GM19438 (cell line): ENCODE measurements around the gene TK2.
"Not testable (repeated sequence)": the region's sequence is repeated elsewhere in the genome, so short reads cannot be mapped to it uniquely, and the experiment has no call there.

ENCODE experiments used
- ATAC-seq: cut with Tn5 transposase; IDR thresholded peaks from one replicate; pipeline ENCODE4 v1.9.1; 2021; ENCODE audit warnings: low read depth; ENCODE audit not compliant: unreplicated experiment

TK2 gene

GRCh38 chr16:66574081-66574480 is 24.2 kb upstream of the TK2 start:
- ATAC-seq, result no peak

DNA sequence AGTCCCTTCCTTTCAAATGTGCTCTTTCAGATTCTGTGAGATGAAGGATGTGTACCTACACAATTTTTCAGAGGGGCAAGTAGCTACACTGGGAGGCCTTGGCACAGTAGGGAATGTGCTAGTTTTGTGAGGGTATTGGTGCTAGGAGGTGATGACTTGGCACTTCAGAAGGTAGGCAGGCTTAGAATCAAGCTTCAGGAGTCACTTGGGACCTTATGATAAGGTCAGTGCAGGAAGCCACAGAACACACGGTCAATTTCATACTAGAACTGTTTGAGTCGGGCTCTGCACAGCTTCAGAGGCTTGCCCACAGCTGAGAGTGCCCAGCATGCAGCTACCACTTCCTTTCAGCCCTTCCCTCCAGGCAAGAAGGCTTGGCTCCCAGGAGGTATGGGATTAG is 22.4 kb upstream of the TK2 start:
- no peak for ATAC-seq

DNA sequence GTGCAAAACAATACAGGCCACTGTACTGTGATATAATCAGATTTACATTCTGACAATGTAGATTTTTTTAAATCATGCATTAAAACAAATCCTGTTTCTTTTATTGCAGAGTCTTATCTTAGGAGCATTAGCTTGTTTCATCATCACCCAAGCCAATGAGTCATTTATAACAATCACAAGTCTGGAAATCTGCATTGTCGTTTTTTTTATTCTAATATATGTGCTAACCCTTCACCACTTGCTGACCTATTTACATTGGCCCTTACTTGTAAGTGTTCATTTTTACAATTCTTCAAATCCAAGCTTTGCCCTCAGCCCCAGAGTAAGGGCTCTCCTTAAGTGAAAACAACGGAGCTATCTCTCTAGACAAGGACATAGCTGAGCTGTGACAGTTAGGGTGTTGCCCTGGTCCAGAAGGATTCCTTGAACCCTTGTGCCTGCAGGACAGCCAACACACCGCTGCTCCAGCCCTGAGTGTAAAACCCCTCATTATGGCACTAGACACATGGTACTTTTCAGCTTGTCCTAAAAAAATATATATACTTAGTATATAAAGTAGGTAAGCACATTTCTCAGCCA is 20.0 kb upstream of the TK2 start:
- ATAC-seq, result no peak

DNA sequence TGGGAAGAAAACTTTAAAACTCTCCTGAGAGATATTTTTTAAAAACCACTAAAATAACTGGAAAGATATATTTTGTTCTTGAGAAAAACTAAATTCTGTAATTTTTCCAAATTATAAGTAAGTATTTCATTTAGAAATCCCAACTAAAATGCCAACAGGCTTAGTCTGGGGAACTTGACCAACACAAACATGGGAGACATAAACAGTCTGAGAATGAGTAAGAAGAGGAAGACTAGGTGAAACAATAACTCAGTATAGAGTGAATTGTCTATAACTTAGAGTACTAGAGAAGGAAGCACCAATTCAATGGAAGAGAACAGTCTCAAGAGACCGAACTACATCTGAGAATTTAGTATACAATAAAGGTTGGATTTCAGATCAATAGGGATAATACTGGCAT is 19.2 kb upstream of the TK2 start:
- no peak for ATAC-seq

- ATAC-seq, result no peak
Measured at GRCh38 chr16:66568355-66568754, 18.4 kb upstream of the TK2 start.

GRCh38 chr16:66567270-66567669 is 17.3 kb upstream of the TK2 start:
- ATAC-seq, result not testable (repeated sequence)

GRCh38 chr16:66566051-66566901 is 16.4 kb upstream of the TK2 start, which contains the start of gene CMTM1:
Gene CMTM1 (plus strand): TSS chr16:66566439. CDS start chr16:66566514, 75 bp downstream.
- no peak for ATAC-seq

GRCh38 chr16:66563574-66564334 is 13.8 kb upstream of the TK2 start:
- no peak for ATAC-seq

GRCh38 chr16:66562986-66563385 is 13.1 kb upstream of the TK2 start:
- ATAC-seq, result no peak

DNA sequence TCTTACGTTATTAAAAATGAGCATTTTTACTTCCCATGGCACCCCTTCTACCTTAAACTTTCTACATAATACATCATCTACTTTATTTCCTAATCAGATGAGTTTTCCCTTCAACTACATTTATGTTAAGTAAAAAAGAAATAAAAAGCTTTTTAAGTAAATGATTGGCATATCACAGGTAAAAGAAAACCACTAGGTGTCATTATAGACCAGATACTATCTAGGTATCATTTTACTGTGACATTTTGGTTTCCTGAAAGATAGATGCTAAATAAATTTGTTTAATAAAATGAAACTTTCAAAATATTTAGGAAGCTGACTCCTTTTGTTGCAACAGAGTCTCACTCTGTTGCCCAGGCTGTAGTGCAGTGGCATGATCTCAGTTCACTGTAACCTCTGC is 12.5 kb upstream of the TK2 start:
- no peak for ATAC-seq

GRCh38 chr16:66561381-66562080 is 11.6 kb upstream of the TK2 start:
- no peak for ATAC-seq

DNA sequence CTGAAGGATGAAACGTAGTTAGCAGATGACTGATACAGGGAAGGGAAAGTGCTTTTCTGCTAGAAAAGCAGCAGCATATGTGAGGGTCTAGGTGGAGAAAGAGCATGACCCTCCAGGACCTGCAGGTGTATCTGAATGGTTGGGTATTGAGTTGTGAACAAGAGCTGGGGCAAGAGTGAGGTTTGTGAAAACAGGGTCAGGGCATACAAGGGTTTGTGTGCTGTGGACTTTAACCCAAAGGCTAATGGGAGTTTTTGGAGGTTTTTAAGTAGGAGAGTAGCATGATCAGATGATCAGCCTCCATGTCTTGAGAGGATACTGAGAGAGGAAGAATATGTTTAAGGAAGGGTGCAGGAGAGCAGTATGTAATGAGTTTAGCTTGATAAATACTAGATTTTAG is 10.2 kb upstream of the TK2 start:
- no peak for ATAC-seq

DNA sequence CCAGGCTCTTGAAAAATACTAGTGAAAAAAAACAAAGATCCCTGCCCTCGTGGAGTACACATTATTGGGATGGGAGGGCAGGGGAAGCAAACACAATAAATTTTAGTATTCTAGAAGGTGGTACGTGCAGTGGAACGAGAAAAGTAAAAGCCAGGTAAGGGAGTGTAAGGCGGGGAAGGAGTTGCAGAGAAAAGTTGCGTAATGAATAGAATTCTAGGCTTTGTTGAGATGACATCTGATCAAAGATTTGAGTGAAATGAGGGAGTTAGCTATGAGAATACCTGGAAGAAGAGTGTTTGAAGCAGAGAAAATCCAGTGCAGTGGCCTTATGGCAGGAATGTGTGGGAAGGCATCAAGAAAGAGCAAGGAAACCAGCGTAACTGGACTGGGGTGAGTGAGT is 4.6 kb upstream of the TK2 start:
- no peak for ATAC-seq

DNA sequence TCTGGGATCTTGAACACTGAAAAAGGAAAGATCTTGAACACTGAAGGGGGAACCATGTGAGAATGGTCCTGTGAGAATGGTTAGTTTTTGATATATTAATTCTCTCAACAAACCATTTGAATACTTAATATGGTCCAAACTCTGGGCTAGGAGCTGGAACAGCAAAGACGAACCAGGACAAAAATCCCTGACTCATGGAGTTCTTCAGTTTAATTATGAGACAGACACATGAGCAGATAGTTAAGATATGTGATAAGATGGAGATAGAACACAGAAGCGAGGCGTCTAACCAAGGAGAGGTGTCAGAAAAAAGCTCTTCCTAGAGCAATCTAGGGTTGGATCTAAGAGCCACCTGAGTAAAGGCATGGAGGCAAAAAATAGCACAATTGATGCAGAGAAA is 4.1 kb upstream of the TK2 start:
- ATAC-seq, result no peak

DNA sequence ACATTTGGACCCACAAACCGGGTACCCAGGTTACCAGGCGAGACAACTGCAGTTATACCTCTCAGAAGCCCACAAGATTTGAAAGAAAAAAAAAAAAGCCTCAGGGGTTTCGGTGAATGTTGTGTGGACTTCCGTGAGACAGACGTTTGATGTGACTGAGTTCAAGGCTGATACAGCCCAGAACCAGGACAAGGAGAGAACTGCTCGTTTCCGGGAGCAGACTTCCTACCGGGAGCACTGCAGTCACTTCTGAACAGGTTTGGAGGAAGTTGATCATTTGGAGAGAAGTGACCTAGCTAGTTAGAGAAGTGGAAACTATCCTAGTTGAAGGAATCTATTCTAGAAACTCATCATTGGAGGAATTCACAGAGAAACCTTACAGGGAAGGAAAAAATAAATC is 3.3 kb upstream of the TK2 start:
- ATAC-seq, result no peak

- ATAC-seq, result peak; percentile 54
Measured at GRCh38 chr16:66552286-66553177, 2.6 kb upstream of the TK2 start, which contains the start of gene CKLF. Gene CKLF (plus strand): TSS chr16:66552576. CDS start chr16:66552716, 140 bp downstream.

DNA sequence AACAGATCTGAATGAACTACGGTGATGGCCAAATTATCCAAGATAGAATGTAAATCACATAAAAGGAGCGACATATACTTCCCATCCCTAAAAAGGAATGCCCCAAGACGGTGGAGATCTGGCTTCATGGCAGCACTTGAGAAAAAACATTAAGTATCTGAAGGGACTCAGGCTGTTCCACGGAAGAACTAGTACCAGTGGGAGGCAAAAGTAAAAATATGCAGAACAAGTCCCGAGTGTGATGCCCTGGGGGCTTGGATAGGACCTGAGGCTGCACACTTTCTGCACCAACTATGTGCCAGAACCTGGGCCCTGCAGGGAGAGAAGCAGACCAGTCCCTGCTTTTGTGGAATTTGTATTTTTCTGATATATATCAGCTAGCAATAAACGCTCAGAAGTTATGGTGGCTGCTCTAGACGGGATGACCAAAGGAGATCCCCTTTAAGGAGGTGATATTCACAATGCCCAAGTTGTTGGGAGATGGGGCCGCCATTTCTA is 1.9 kb upstream of the TK2 start:
- no peak for ATAC-seq

- ATAC-seq, result no peak
Measured at GRCh38 chr16:66551348-66551759, 1.4 kb upstream of the TK2 start.

DNA sequence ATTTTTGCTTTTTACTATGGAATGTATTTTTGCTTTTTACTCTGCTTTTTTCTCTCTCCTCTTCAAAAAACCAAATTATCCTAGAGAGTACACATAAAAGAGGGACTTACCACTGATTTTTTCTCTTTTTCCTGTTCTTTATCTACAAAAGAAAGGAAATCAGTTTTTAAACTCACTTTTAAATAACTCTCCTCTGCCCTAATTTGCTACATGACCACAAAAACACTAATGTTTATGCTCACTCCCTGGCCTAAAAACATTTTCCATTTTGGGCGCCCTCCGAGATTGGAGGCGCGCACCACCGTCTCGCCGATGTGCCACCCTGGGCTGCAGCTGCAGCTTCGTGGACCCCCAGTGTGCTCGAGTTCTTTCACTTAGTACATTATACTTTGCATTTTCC is 1.1 kb downstream of the TK2 start:
- no peak for ATAC-seq

- ATAC-seq, result no peak
Measured at GRCh38 chr16:66548068-66548467, 1.9 kb downstream of the TK2 start.
